CD14-positive monocyte (primary cell): ENCODE measurements around the gene CRYBG1. TPM values are rescaled to one million over a fixed set of nuclear protein-coding genes. Genes with fewer than 3 reads are reported as not detected.
A peak's percentile ranks its signal among the peaks of the same experiment; 100 is the strongest.

ENCODE experiments used
- DNase-seq, 3 donors: peaks; one replicate each; pipeline ENCODE4 v3.0.0-alpha.2; 2011 to 2022
- H2AFZ ChIP-seq: 2 replicates; pipeline ENCODE4 v1.6.0; 2012; ENCODE audit warnings: mild to moderate bottlenecking, low read depth, low read length, inconsistent platforms; ENCODE audit not compliant: insufficient read depth, poor library complexity, severe bottlenecking
- H3K27ac ChIP-seq, 2 donors: 1 replicate in 1 of 2; 2 replicates in 1 of 2; pipeline ENCODE4 v1.5.1; 2012 to 2013; ENCODE audit warnings: low read length in 2 of 2, control low read depth in 1 of 2, inconsistent platforms in 1 of 2, low read depth in 1 of 2, mild to moderate bottlenecking in 1 of 2
- H3K27me3 ChIP-seq, 2 donors: one replicate each; pipeline versions ENCODE4 v1.6.0 to v1.6.1; 2011 to 2013; ENCODE audit warnings: low read length in 2 of 2; ENCODE audit not compliant: control insufficient read depth in 2 of 2, insufficient read depth in 2 of 2
- H3K36me3 ChIP-seq, 2 donors: replicated peaks in 1 of 2; 1 replicate in 1 of 2; 2 replicates in 1 of 2; pipeline versions ENCODE4 v1.5.1 to v1.6.1; 2012 to 2013; ENCODE audit warnings: low read length in 2 of 2, control low read depth in 1 of 2, inconsistent platforms in 1 of 2, mild to moderate bottlenecking in 1 of 2; ENCODE audit not compliant: insufficient read depth in 2 of 2, control insufficient read depth in 1 of 2
- H3K4me1 ChIP-seq, 2 donors: 1 replicate in 1 of 2; 2 replicates in 1 of 2; pipeline versions ENCODE4 v1.5.1 to v1.6.1; 2012 to 2013; ENCODE audit warnings: low read length in 2 of 2, control low read depth in 1 of 2, inconsistent platforms in 1 of 2, mild to moderate bottlenecking in 1 of 2, moderate library complexity in 1 of 2; ENCODE audit not compliant: insufficient read depth in 2 of 2, control insufficient read depth in 1 of 2
- H3K4me2 ChIP-seq: replicated peaks from 2 replicates; pipeline ENCODE3; 2012; ENCODE audit warnings: low read length, moderate library complexity, mild to moderate bottlenecking; ENCODE audit not compliant: poor library complexity, severe bottlenecking; ENCODE audit errors: extremely low read depth
- H3K4me3 ChIP-seq, 3 experiments: fragments of 200-600 bp in 1 of 3; sonication (generic) in 1 of 3; replicated peaks in 1 of 3; 1 replicate in 2 of 3; 2 replicates in 1 of 3; pipeline ENCODE4 v1.5.1; 2011 to 2013; ENCODE audit warnings: low read length in 3 of 3, mild to moderate bottlenecking in 3 of 3, control low read depth in 2 of 3, low read depth in 2 of 3, inconsistent platforms in 1 of 3, moderate library complexity in 1 of 3
- H3K79me2 ChIP-seq: 2 replicates; pipeline ENCODE4 v1.6.0; 2012; ENCODE audit warnings: mild to moderate bottlenecking, control low read depth, inconsistent platforms, low read length, moderate library complexity; ENCODE audit not compliant: insufficient read depth
- H3K9ac ChIP-seq: 2 replicates; pipeline ENCODE4 v1.6.0; 2017; ENCODE audit warnings: low read length, mild to moderate bottlenecking; ENCODE audit not compliant: insufficient read depth, poor library complexity, severe bottlenecking
- H3K9me3 ChIP-seq, 2 donors: replicated peaks in 1 of 2; 1 replicate in 1 of 2; 2 replicates in 1 of 2; pipeline versions ENCODE4 v1.5.1 to v1.6.1; 2012 to 2013; ENCODE audit warnings: low read length in 2 of 2, control low read depth in 1 of 2; ENCODE audit not compliant: control insufficient read depth in 1 of 2, insufficient read depth in 1 of 2
- H4K20me1 ChIP-seq: 2 replicates; pipeline ENCODE4 v1.6.0; 2012; ENCODE audit warnings: mild to moderate bottlenecking, low read length, control low read depth, moderate library complexity; ENCODE audit not compliant: insufficient read depth
- H3K27ac Mint-ChIP-seq, 7 donors: one replicate each; pipeline ENCODE4 v1.8.0; 2020; ENCODE audit warnings: mild to moderate bottlenecking in 7 of 7, mixed read lengths in 7 of 7, moderate library complexity in 6 of 7, inconsistent platforms in 2 of 7
- H3K27me3 Mint-ChIP-seq, 3 donors: one replicate each; pipeline ENCODE4 v1.8.0; 2021 to 2022; ENCODE audit warnings: low read depth in 3 of 3, mild to moderate bottlenecking in 3 of 3, mixed read lengths in 3 of 3, moderate library complexity in 3 of 3, inconsistent platforms in 1 of 3
- H3K36me3 Mint-ChIP-seq, 2 donors: one replicate each; pipeline ENCODE4 v1.8.0; 2020; ENCODE audit warnings: mixed read lengths in 2 of 2, inconsistent platforms in 1 of 2, mild to moderate bottlenecking in 1 of 2
- H3K4me1 Mint-ChIP-seq: one replicate; pipeline ENCODE4 v1.8.0; 2020; ENCODE audit warnings: mild to moderate bottlenecking, mixed read lengths
- H3K4me3 Mint-ChIP-seq, 2 donors: one replicate each; pipeline ENCODE4 v1.8.0; 2020; ENCODE audit warnings: mild to moderate bottlenecking in 2 of 2, mixed read lengths in 2 of 2, moderate library complexity in 1 of 2
- H3K9me3 Mint-ChIP-seq, 7 donors: one replicate each; pipeline ENCODE4 v1.8.0; 2020 to 2022; ENCODE audit warnings: mixed read lengths in 7 of 7, mild to moderate bottlenecking in 6 of 7, moderate library complexity in 6 of 7, inconsistent platforms in 2 of 7
- WGBS: methylation state at CpG from one replicate; pipeline ENCODE4 v1.1.5; 2013; ENCODE audit warnings: missing lambda C conversion rate; ENCODE audit not compliant: insufficient coverage; 5-methylcytosine and 5-hydroxymethylcytosine counted together
- intact Hi-C, 2 donors: fragments of 100-400 bp; cut with micrococcal nuclease; formaldehyde crosslinking; loops; one replicate each; pipeline versions ENCODE4 v1.15.0 to v1.15.1; 2023
- polyA plus RNA-seq, 3 donors: library from polyadenylated mRNA; depleted of rRNA in 1 of 3; unstranded in 2 of 3; stranded (reverse) in 1 of 3; fragments of 300-500 nt in 2 of 3; fragments of >200 nt in 1 of 3; fragmentation: Illumina TruSeq in 2 of 3; gene quantifications; 1 replicate in 2 of 3; 2 replicates in 1 of 3; pipeline ENCODE4 v1.2.3, GENCODE V29; 2012 to 2021
- TF ChIP-seq, protein P1 (sequence below): fragments of 200-600 bp; IDR thresholded peaks from one replicate; pipeline ENCODE4 v1.8.0; 2022; ENCODE audit warnings: antibody characterized with exemption, mild to moderate bottlenecking

The CRYBG1 gene
- polyA plus RNA-seq, 3 donors: 7.9 to 11.9 (median 11.1) TPM

DNA sequence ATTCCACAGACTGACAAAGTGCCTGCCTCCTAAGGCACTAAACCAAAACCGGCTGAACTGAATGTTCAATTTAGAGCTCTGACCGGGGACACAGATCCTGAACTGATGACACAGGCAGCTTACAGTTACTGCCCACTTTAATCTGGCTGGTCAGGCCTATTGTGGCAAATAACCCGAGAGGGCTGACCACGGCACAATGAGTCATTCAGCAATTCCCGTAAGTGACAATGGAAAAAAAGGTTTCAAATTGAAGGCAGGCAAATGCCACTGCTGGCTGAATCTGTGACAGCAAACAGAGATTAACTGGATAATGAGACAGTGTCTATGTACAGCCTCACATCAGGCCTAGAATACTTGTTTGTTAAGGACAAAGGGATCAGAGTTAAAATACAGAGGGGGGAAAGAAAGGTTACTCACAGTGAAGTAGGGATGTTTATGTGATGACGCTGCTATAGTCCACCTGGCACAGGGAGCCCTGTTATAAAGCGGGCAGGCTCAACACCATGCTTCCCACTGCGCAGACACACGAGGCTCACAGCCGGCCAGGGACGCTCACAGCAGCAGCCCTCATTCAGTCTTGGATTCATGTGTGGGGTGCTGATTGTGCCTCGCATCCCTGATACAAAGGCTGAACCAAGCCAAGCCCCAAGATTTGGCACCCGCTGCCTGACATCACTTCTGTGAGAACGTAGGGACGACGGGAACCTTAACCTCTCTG is 214.4 kb downstream of the CRYBG1 start:
- H3K27ac ChIP-seq: no peak overlapping the region
- Mint-ChIP-seq H3K27me3 (peaks cover 0 to 7% (median 0%) of the 10 kb centered on the region in 3 donors), H3K9me3 (no peaks in the 10 kb centered on the region), H3K36me3 (peaks cover 42 to 48% of the 10 kb centered on the region in 2 donors), H3K4me1 (peaks cover 23% of the 10 kb centered on the region), H3K4me3 (no peak overlapping the region), H3K27ac (no peak overlapping the region)
- intact Hi-C loops: no loop called here
- H3K9me3 ChIP-seq: no peaks in the 10 kb centered on the region
- no peak overlapping the region for H3K9ac ChIP-seq
- no peak overlapping the region for H3K4me2 ChIP-seq
- WGBS: 82% methylated on average over 16 of the region's 16 CpGs
- no peak overlapping the region for H2AFZ ChIP-seq
- H3K4me3 ChIP-seq: no peak overlapping the region
- no peaks in the 10 kb centered on the region for H3K27me3 ChIP-seq
- DNase-seq: peak in 1 of 3 donors; percentile 15
- H3K79me2 ChIP-seq: no peaks in the 10 kb centered on the region
- peaks cover 12 to 52% of the 10 kb centered on the region in 2 donors for H3K36me3 ChIP-seq
- H4K20me1 ChIP-seq: no peaks in the 10 kb centered on the region
- peaks cover 13 to 15% of the 10 kb centered on the region in 2 donors for H3K4me1 ChIP-seq
- TF ChIP-seq, protein P1, sequence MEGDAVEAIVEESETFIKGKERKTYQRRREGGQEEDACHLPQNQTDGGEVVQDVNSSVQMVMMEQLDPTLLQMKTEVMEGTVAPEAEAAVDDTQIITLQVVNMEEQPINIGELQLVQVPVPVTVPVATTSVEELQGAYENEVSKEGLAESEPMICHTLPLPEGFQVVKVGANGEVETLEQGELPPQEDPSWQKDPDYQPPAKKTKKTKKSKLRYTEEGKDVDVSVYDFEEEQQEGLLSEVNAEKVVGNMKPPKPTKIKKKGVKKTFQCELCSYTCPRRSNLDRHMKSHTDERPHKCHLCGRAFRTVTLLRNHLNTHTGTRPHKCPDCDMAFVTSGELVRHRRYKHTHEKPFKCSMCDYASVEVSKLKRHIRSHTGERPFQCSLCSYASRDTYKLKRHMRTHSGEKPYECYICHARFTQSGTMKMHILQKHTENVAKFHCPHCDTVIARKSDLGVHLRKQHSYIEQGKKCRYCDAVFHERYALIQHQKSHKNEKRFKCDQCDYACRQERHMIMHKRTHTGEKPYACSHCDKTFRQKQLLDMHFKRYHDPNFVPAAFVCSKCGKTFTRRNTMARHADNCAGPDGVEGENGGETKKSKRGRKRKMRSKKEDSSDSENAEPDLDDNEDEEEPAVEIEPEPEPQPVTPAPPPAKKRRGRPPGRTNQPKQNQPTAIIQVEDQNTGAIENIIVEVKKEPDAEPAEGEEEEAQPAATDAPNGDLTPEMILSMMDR: no peak

DNA sequence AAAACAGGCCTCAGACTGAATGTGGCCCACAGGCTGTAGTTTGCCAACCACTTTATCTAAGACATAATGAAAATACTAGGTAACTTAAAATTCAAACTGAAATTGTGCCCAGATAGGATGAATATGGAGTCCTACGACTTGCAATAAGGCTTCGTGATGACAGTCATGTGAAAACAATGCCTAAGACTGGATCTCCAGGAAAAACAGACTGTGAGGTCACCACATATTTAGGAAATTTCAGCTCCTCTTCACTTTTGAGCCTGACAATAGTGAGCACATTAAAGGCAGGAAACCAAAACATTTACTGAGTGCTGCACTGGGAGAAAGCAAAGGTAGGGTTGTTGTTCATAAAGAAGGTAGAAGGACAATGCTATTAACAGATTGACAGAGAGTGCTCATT is 218.8 kb downstream of the CRYBG1 start:
- no CpG with 5 or more reads among the region's 2 CpGs for WGBS
- Histone ChIP-seq H3K4me3 (no peak overlapping the region), H3K4me1 (no peaks in the 10 kb centered on the region), H3K9me3 (no peaks in the 10 kb centered on the region), H3K36me3 (peaks cover 13 to 70% of the 10 kb centered on the region in 2 donors), H3K9ac (no peak overlapping the region), H2AFZ (no peak overlapping the region), H3K4me2 (no peak overlapping the region), H4K20me1 (no peaks in the 10 kb centered on the region), H3K27ac (no peak overlapping the region), H3K79me2 (no peaks in the 10 kb centered on the region), H3K27me3 (no peaks in the 10 kb centered on the region)
- peaks cover 4% of the 10 kb centered on the region for H3K4me1 Mint-ChIP-seq
- H3K27ac Mint-ChIP-seq: no peak overlapping the region
- TF ChIP-seq, protein P1: no peak
- H3K4me3 Mint-ChIP-seq: no peak overlapping the region
- intact Hi-C loops: no loop called here
- DNase-seq: no peak
- peaks cover 53 to 63% of the 10 kb centered on the region in 2 donors for H3K36me3 Mint-ChIP-seq
- H3K27me3 Mint-ChIP-seq: peaks cover 0 to 2% (median 0%) of the 10 kb centered on the region in 3 donors
- no peaks in the 10 kb centered on the region for H3K9me3 Mint-ChIP-seq
